A673 (cell line): Measurements from ENCODE around the gene ALOX12B. TPM values are rescaled to one million over a fixed set of nuclear protein-coding genes. Genes with fewer than 3 reads are reported as not detected.
"Not testable (repeated sequence)": the region's sequence is repeated elsewhere in the genome, so short reads cannot be mapped to it uniquely, and the experiment has no call there.

Experiments
- BruUV-seq: library from RNA; stranded (reverse); fragments of 400-500 nt; replicated peaks from 2 replicates; lab custom pipeline; 2021; lab: Mats Ljungman, UMichigan
- CTCF ChIA-PET: fragments of 300-600 bp; sonication (Branson Sonifier 250); formaldehyde crosslinking; loops from one replicate; lab custom pipeline; 2022; ENCODE audit warnings: antibody characterized with exemption; lab: Charles Lee
- POLR2A ChIA-PET: fragments of 300-600 bp; sonication (Branson Sonifier 250); formaldehyde crosslinking; loops from one replicate; lab custom pipeline; 2022; ENCODE audit warnings: antibody characterized with exemption; ENCODE audit not compliant: low non-redundant PET; lab: Charles Lee
- DNase-seq: peaks from one replicate; pipeline ENCODE4 v3.0.0-alpha.2; 2015; ENCODE audit warnings: low spot score
- H3K27ac ChIP-seq: fragments of 200-600 bp; sonication (generic); 2 replicates; pipeline ENCODE4 v1.5.1; 2016; ENCODE audit warnings: mixed run types, low read depth, mild to moderate bottlenecking, mixed read lengths, antibody characterized with exemption, low read length; ENCODE audit not compliant: poor library complexity, severe bottlenecking
- H3K27me3 ChIP-seq: fragments of 200-600 bp; sonication (generic); replicated peaks from 2 replicates; pipeline ENCODE4 v1.6.1; 2017; ENCODE audit warnings: mixed run types, low read depth, mild to moderate bottlenecking, mixed read lengths, antibody characterized with exemption, low read length; ENCODE audit not compliant: insufficient read depth, poor library complexity
- H3K36me3 ChIP-seq: fragments of 200-600 bp; sonication (generic); 2 replicates; pipeline ENCODE4 v1.6.1; 2016; ENCODE audit warnings: mixed run types, mild to moderate bottlenecking, mixed read lengths, antibody characterized with exemption, low read length; ENCODE audit not compliant: insufficient read depth, poor library complexity, severe bottlenecking
- H3K4me1 ChIP-seq: fragments of 200-600 bp; sonication (generic); 2 replicates; pipeline ENCODE4 v1.6.1; 2017; ENCODE audit warnings: mixed run types, mild to moderate bottlenecking, mixed read lengths, antibody characterized with exemption, low read length; ENCODE audit not compliant: insufficient read depth, poor library complexity, severe bottlenecking
- H3K4me3 ChIP-seq: fragments of 200-600 bp; sonication (generic); 2 replicates; pipeline ENCODE4 v1.5.1; 2016; ENCODE audit warnings: low read depth, mixed run types, mild to moderate bottlenecking, mixed read lengths, low read length; ENCODE audit not compliant: poor library complexity, severe bottlenecking
- H3K9me3 ChIP-seq: fragments of 200-600 bp; sonication (generic); 2 replicates; pipeline ENCODE4 v1.6.1; 2016; ENCODE audit warnings: mixed run types, low read depth, mild to moderate bottlenecking, mixed read lengths, antibody characterized with exemption, low read length; ENCODE audit not compliant: poor library complexity, severe bottlenecking
- CTCF ChIP-seq: fragments of 300-800, 200-600 bp; sonication (generic); conservative IDR thresholded peaks from 2 replicates; pipeline ENCODE4 v1.5.1; 2017; ENCODE audit warnings: low read depth, mild to moderate bottlenecking, antibody characterized with exemption, low read length, moderate library complexity, mixed read lengths
- EZH2 ChIP-seq: fragments of 200-600 bp; sonication (generic); IDR thresholded peaks from 2 replicates; pipeline ENCODE4 v1.6.1; 2017; ENCODE audit warnings: borderline replicate concordance, low read depth, mild to moderate bottlenecking, mixed read lengths, antibody characterized with exemption, low read length; ENCODE audit not compliant: poor library complexity, severe bottlenecking
- intact Hi-C: fragments of 100-400 bp; cut with micrococcal nuclease; formaldehyde crosslinking; loops from one replicate; pipeline ENCODE4 v1.10.0; 2022; ENCODE audit not compliant: unreplicated experiment
- total RNA-seq: library from RNA; stranded (reverse); gene quantifications from 2 replicates; pipeline ENCODE4 v1.2.3, GENCODE V29; 2021

ALOX12B gene
- total RNA-seq, 1 experiment from 2014 or later, result 0.39 TPM

GRCh38 chr17:8080799-8081219 is 6.7 kb downstream of the ALOX12B start:
- no peak overlapping the region for H3K4me3 ChIP-seq
- H3K4me1 ChIP-seq, result no peaks in the 10 kb centered on the region
- no peaks in the 10 kb centered on the region for H3K36me3 ChIP-seq
- no peaks in the 10 kb centered on the region for H3K9me3 ChIP-seq
- peaks cover 6% of the 10 kb centered on the region for H3K27me3 ChIP-seq
- CTCF ChIA-PET, result interaction anchor here (0.7 kb wide), 1 partner anchor 39 kb away, joined by 3 read pairs; no protein-coding TSS in a partner anchor
- intact Hi-C loops, result loop anchor here (5.0 kb wide), 2 partner anchors 36 to 221 kb away; partner anchors contain the start of gene ALOXE3
- POLR2A ChIA-PET, result no interaction called here
- DNase-seq, result no peak
- BruUV-seq, result no TSS peak
- TF ChIP-seq CTCF (no peak), EZH2 (no peak)
- no peak overlapping the region for H3K27ac ChIP-seq

GRCh38 chr17:8080208-8080798 is 7.2 kb downstream of the ALOX12B start:
- TF ChIP-seq EZH2, result no peak
- TF ChIP-seq CTCF, result no peak
- ChIA-PET POLR2A (interaction anchor here (0.6 kb wide), 1 partner anchor 22 kb away, joined by 4 read pairs; no protein-coding TSS in a partner anchor), CTCF (interaction anchor here (0.5 to 1.0 kb wide), 5 partner anchors 13 to 424 kb away, joined by 3 to 17 read pairs (median 3); no protein-coding TSS in a partner anchor)
- H3K9me3 ChIP-seq, result no peaks in the 10 kb centered on the region
- intact Hi-C loops, result loop anchor here (5.0 kb wide), 2 partner anchors 37 to 222 kb away; partner anchors contain the start of gene ALOXE3
- no peak for DNase-seq
- H3K4me1 ChIP-seq, result no peaks in the 10 kb centered on the region
- no peak overlapping the region for H3K27ac ChIP-seq
- peak overlapping the region; percentile 53 for H3K4me3 ChIP-seq
- no TSS peak for BruUV-seq
- peaks cover 7% of the 10 kb centered on the region for H3K27me3 ChIP-seq
- H3K36me3 ChIP-seq, result no peaks in the 10 kb centered on the region

- POLR2A ChIA-PET, result interaction anchor here (0.6 kb wide), 1 partner anchor 22 kb away, joined by 4 read pairs; no protein-coding TSS in a partner anchor
- Histone ChIP-seq H3K4me1 (no peaks in the 10 kb centered on the region), H3K27ac (no peak overlapping the region), H3K4me3 (peak overlapping the region; percentile 53), H3K9me3 (no peaks in the 10 kb centered on the region), H3K27me3 (peaks cover 12% of the 10 kb centered on the region), H3K36me3 (no peaks in the 10 kb centered on the region)
- CTCF ChIA-PET, result interaction anchor here (0.5 to 1.0 kb wide), 7 partner anchors 13 to 424 kb away, joined by 3 to 17 read pairs (median 4); partner anchors contain the start of gene CTC1
- TF ChIP-seq CTCF, result peak; percentile 94
- no peak for TF ChIP-seq EZH2
- intact Hi-C loops, result loop anchor here (5.0 kb wide), 2 partner anchors 38 to 223 kb away; partner anchors contain the start of gene ALOXE3
- no TSS peak for BruUV-seq
- DNase-seq, result peak; percentile 80
These were observed 8.0 kb downstream of the ALOX12B start for GRCh38 chr17:8079291-8080207.

GRCh38 chr17:8077939-8078338 is 9.6 kb downstream of the ALOX12B start:
- H3K9me3 ChIP-seq, CTCF ChIA-PET, DNase-seq, H3K4me1 ChIP-seq, BruUV-seq, H3K4me3 ChIP-seq, H3K36me3 ChIP-seq, H3K27ac ChIP-seq, intact Hi-C loops: not testable (repeated sequence)
- POLR2A ChIA-PET, result interaction anchor here (0.7 kb wide), 1 partner anchor 17 kb away, joined by 21 read pairs; no protein-coding TSS in a partner anchor
- peaks cover 24% of the 10 kb centered on the region for H3K27me3 ChIP-seq
